DOHH2 (cell line): ENCODE measurements around the gene CLDN2.

Experiments used
- H3F3A ChIP-seq: fragments of 200-600 bp; sonication (generic), shearing (Covaris generic); 2 replicates; pipeline ENCODE4 v1.6.0; 2016; ENCODE audit warnings: antibody characterized with exemption, mild to moderate bottlenecking; ENCODE audit not compliant: control insufficient read depth, insufficient read depth
- H3K27ac ChIP-seq: fragments of 200-600 bp; sonication (generic); 2 replicates; pipeline ENCODE4 v1.5.1; 2014; ENCODE audit warnings: low read depth, mild to moderate bottlenecking, low read length, moderate library complexity
- H3K27me3 ChIP-seq: fragments of 200-600 bp; sonication (generic); 2 replicates; pipeline ENCODE4 v1.6.1; 2014; ENCODE audit warnings: mild to moderate bottlenecking, low read length, mixed read lengths; ENCODE audit not compliant: control insufficient read depth
- H3K36me3 ChIP-seq: fragments of 200-600 bp; sonication (generic); 2 replicates; pipeline ENCODE4 v1.6.1; 2014; ENCODE audit warnings: mild to moderate bottlenecking, low read length, moderate library complexity, mixed read lengths; ENCODE audit not compliant: control insufficient read depth
- H3K4me1 ChIP-seq: fragments of 200-600 bp; sonication (generic); 2 replicates; pipeline ENCODE4 v1.6.1; 2014; ENCODE audit warnings: mild to moderate bottlenecking, low read length, mixed read lengths; ENCODE audit not compliant: control insufficient read depth
- H3K4me2 ChIP-seq: fragments of 200-600 bp; sonication (generic); 2 replicates; pipeline ENCODE4 v1.6.0; 2014; ENCODE audit warnings: mild to moderate bottlenecking, low read length, moderate library complexity
- H3K4me3 ChIP-seq: fragments of 200-600 bp; sonication (generic); 2 replicates; pipeline ENCODE4 v1.5.1; 2014; ENCODE audit warnings: mild to moderate bottlenecking, low read length, mixed read lengths
- H3K79me2 ChIP-seq: fragments of 200-600 bp; sonication (generic); 2 replicates; pipeline ENCODE4 v1.6.1; 2014; ENCODE audit warnings: mild to moderate bottlenecking, low read length, mixed read lengths; ENCODE audit not compliant: control insufficient read depth
- H3K9me2 ChIP-seq: fragments of 200-600 bp; sonication (generic); replicated peaks from 2 replicates; pipeline ENCODE4 v1.6.1; 2014; ENCODE audit warnings: mild to moderate bottlenecking, low read length, mixed read lengths; ENCODE audit not compliant: control insufficient read depth
- H3K9me3 ChIP-seq: fragments of 200-600 bp; sonication (generic); 2 replicates; pipeline ENCODE4 v1.6.1; 2014; ENCODE audit warnings: antibody characterized with exemption, low read length, mixed read lengths; ENCODE audit not compliant: control insufficient read depth, insufficient read depth
- H4K20me1 ChIP-seq: fragments of 200-600 bp; sonication (generic); 2 replicates; pipeline ENCODE4 v1.6.0; 2014; ENCODE audit warnings: low read depth, mild to moderate bottlenecking, antibody characterized with exemption, low read length, moderate library complexity; ENCODE audit not compliant: control insufficient read depth, insufficient read depth
- CTCF ChIP-seq: fragments of 200-600 bp; sonication (generic); IDR thresholded peaks from one replicate; pipeline ENCODE4 v1.5.1; 2014; ENCODE audit warnings: antibody characterized with exemption, mild to moderate bottlenecking, low read depth, low read length; ENCODE audit not compliant: poor library complexity, severe bottlenecking
- EZH2phosphoT487 ChIP-seq: fragments of 200-600 bp; sonication (generic); IDR thresholded peaks from 2 replicates; pipeline ENCODE4 v1.6.1; 2017; ENCODE audit warnings: borderline replicate concordance, mild to moderate bottlenecking, antibody characterized with exemption, low read length, moderate library complexity, mixed read lengths

Gene CLDN2

GRCh38 chrX:106932960-106933537 is 12.8 kb downstream of the CLDN2 start:
- Histone ChIP-seq H3K9me3 (no peaks in the 10 kb centered on the region), H3K27ac (no peak overlapping the region), H3K79me2 (no peaks in the 10 kb centered on the region), H3F3A (no peaks in the 10 kb centered on the region), H3K4me1 (no peaks in the 10 kb centered on the region), H3K27me3 (no peaks in the 10 kb centered on the region), H3K36me3 (no peaks in the 10 kb centered on the region), H3K4me3 (no peak overlapping the region), H3K4me2 (no peak overlapping the region), H3K9me2 (no peaks in the 10 kb centered on the region), H4K20me1 (no peaks in the 10 kb centered on the region)
- no peak for TF ChIP-seq CTCF
- TF ChIP-seq EZH2phosphoT487, result no peak

- no peak overlapping the region for H3K4me3 ChIP-seq
- H4K20me1 ChIP-seq, result no peaks in the 10 kb centered on the region
- no peaks in the 10 kb centered on the region for H3K9me2 ChIP-seq
- no peak overlapping the region for H3K4me2 ChIP-seq
- H3F3A ChIP-seq, result no peaks in the 10 kb centered on the region
- no peak overlapping the region for H3K27ac ChIP-seq
- H3K27me3 ChIP-seq, result no peaks in the 10 kb centered on the region
- no peaks in the 10 kb centered on the region for H3K36me3 ChIP-seq
- TF ChIP-seq EZH2phosphoT487, result no peak
- TF ChIP-seq CTCF, result no peak
- no peaks in the 10 kb centered on the region for H3K79me2 ChIP-seq
- H3K4me1 ChIP-seq, result no peaks in the 10 kb centered on the region
- no peaks in the 10 kb centered on the region for H3K9me3 ChIP-seq
Observed at GRCh38 chrX:106933538-106933961, 13.3 kb downstream of the CLDN2 start.

- H3K36me3 ChIP-seq, result no peaks in the 10 kb centered on the region
- H3K4me1 ChIP-seq, result no peaks in the 10 kb centered on the region
- no peaks in the 10 kb centered on the region for H3K27me3 ChIP-seq
- H4K20me1 ChIP-seq, result no peaks in the 10 kb centered on the region
- H3K9me2 ChIP-seq, result no peaks in the 10 kb centered on the region
- H3K4me3 ChIP-seq, result no peak overlapping the region
- no peak overlapping the region for H3K4me2 ChIP-seq
- H3F3A ChIP-seq, result no peaks in the 10 kb centered on the region
- no peaks in the 10 kb centered on the region for H3K9me3 ChIP-seq
- H3K79me2 ChIP-seq, result no peaks in the 10 kb centered on the region
- no peak overlapping the region for H3K27ac ChIP-seq
- TF ChIP-seq CTCF, result no peak
- TF ChIP-seq EZH2phosphoT487, result no peak
Observed at GRCh38 chrX:106935175-106935574, 15.0 kb downstream of the CLDN2 start.

DNA sequence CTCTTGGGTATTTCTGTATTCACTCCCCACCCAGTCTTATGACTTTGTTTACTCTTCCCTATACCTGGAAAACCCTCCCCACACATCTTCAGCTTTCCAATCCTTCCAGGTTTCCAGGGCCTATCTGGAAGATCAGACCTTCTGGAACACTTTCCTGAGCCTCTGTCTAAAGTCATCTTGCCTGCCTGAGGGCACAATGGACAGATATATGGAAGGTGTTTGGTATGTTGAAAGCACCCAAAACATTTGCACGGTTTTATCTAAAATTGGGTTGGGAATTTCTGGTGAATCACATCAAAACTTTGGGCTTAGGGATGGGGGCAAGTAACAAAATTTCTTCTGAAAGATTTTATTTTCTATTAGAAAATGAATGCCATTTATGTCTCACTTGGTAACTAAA is 16.0 kb downstream of the CLDN2 start:
- H3K36me3 ChIP-seq, result no peaks in the 10 kb centered on the region
- no peaks in the 10 kb centered on the region for H3F3A ChIP-seq
- no peaks in the 10 kb centered on the region for H3K9me2 ChIP-seq
- no peaks in the 10 kb centered on the region for H3K9me3 ChIP-seq
- TF ChIP-seq EZH2phosphoT487, result no peak
- TF ChIP-seq CTCF, result no peak
- H3K4me1 ChIP-seq, result no peaks in the 10 kb centered on the region
- no peak overlapping the region for H3K4me2 ChIP-seq
- no peak overlapping the region for H3K4me3 ChIP-seq
- H3K27me3 ChIP-seq, result no peaks in the 10 kb centered on the region
- H3K79me2 ChIP-seq, result no peaks in the 10 kb centered on the region
- no peak overlapping the region for H3K27ac ChIP-seq
- H4K20me1 ChIP-seq, result no peaks in the 10 kb centered on the region
